Astrocyte of the cerebellum (primary cell): ENCODE data around the gene CSMD2.
A peak's percentile ranks its signal among the peaks of the same experiment; 100 is the strongest.

ENCODE experiments used
- DNase-seq: peaks from one replicate; pipeline ENCODE4 v3.0.0-alpha.2; 2011; ENCODE audit warnings: low read depth
- H3K4me3 ChIP-seq: 2 replicates; pipeline ENCODE4 v1.5.1; 2011; ENCODE audit warnings: mild to moderate bottlenecking, low read depth, low read length, moderate library complexity
- in situ Hi-C: cut with HindIII; loops from 2 replicates; pipeline ENCODE4 v1.10.0; 2017; ENCODE audit warnings: low sequenced_read_pairs
- TF ChIP-seq, protein P1 (sequence below): IDR thresholded peaks from 2 replicates; pipeline ENCODE4 v1.5.1; 2012; ENCODE audit warnings: low read length, low read depth, moderate library complexity, mild to moderate bottlenecking; ENCODE audit errors: missing control alignments

Gene CSMD2

DNA sequence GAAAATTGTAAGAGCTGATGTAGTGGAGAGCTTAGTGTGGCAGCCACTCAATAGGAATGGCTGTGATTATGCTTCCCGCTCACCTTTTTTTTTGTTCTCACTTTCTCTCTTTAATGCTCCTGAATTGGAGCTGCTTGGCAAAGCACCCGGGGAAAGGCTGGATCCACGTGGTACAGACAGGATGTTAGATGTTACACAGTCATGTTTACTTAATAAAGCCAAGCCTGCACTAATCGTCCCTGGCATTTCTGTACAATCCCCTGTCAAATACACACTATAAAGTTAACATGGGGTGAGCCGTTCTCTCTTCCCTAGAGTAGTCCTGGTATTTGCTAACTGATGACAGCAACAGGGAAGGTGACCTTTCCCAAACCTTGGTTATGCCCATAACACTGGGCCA, 504.8 kb downstream of the CSMD2 start:
- H3K4me3 ChIP-seq: no peak overlapping the region
- in situ Hi-C loops: no loop called here
- DNase-seq: no peak
- TF ChIP-seq, protein P1, sequence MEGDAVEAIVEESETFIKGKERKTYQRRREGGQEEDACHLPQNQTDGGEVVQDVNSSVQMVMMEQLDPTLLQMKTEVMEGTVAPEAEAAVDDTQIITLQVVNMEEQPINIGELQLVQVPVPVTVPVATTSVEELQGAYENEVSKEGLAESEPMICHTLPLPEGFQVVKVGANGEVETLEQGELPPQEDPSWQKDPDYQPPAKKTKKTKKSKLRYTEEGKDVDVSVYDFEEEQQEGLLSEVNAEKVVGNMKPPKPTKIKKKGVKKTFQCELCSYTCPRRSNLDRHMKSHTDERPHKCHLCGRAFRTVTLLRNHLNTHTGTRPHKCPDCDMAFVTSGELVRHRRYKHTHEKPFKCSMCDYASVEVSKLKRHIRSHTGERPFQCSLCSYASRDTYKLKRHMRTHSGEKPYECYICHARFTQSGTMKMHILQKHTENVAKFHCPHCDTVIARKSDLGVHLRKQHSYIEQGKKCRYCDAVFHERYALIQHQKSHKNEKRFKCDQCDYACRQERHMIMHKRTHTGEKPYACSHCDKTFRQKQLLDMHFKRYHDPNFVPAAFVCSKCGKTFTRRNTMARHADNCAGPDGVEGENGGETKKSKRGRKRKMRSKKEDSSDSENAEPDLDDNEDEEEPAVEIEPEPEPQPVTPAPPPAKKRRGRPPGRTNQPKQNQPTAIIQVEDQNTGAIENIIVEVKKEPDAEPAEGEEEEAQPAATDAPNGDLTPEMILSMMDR: no peak

DNA sequence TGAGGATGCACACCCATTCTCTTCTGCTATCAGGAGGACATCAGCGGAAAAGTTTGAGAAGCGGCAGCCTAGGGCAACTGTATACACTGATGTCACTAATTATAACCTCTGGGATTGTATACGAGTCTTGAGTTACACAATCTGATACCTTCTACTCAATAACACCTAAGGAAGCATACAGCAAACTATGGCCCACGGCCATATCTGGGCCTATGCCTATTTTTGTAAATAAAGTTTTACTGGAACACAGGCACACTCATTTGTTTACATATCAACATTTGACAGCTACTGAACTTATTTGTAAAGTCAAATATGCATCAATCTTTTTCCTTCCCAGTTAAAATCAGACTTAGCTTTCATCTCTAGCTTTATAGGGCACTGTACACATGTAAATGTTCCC, 505.4 kb downstream of the CSMD2 start:
- H3K4me3 ChIP-seq: no peak overlapping the region
- no peak for DNase-seq
- in situ Hi-C loops: no loop called here
- TF ChIP-seq, protein P1: no peak

DNA sequence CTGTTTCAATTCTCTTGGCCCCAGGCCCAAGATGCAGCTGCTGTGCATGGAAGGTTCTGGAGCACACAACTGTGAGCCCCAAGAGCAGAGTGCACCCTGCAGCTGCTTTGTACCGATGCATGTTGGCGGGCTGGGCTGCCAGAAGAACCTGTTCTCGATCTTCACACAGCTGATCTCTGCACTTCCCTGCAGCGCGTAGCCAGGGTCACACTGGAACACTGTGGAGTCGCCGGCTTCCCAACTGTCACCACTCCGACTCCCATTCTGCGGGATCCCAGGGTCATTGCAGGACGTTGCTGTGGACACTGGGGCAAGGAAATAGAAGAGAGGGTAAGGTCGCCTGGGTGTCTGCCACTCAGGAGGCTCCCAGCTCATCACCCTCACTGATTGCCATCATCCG, 507.2 kb downstream of the CSMD2 start:
- in situ Hi-C loops: no loop called here
- no peak overlapping the region for H3K4me3 ChIP-seq
- TF ChIP-seq, protein P1: no peak
- DNase-seq: no peak

DNA sequence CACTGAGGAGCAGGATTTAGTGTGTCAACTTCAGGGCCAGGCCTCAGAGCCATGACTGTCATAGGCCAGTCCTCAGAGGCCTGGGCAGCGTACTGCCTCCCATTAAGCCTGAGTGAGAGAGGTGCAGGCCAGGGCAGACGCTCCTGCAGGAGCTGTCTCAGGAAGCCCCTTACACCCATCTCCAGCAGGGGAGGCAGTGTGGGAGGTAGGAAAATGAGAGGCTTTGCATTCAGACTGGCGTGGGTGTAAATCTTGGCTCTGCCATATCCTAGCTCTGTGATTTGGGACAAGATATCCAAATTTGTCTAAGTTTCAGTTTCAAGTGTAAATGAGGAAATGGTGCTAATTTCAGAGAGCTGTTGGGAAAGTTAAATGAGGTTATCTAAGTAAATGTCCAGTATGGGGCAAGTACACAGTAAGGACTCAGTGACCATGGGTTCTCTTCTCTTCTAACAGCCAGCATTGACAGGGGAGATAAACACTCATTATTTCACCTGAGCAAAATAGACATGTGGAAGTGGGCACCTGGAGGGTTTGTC, 508.5 kb downstream of the CSMD2 start:
- TF ChIP-seq, protein P1: no peak
- H3K4me3 ChIP-seq: no peak overlapping the region
- in situ Hi-C loops: no loop called here
- no peak for DNase-seq

DNA sequence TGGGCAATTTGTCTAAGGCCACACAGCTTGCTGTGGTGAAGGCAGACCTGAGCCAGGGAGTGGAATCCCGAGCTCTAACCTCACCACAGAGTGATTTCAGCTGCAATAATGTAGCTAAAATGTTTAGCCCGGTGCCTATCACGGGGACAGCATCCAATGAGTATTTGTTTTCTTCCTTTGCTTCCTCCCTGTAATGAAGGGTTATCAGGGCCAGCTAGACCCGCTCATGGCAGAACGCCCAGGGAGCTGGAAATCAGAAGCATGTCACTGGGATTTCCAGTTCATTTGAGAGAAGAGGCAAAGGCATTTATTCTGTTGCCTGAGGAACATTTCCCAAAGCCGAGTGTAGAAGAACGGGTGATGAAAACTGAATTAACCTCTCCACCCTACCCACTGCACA, 509.5 kb downstream of the CSMD2 start:
- TF ChIP-seq, protein P1: no peak
- in situ Hi-C loops: no loop called here

DNA sequence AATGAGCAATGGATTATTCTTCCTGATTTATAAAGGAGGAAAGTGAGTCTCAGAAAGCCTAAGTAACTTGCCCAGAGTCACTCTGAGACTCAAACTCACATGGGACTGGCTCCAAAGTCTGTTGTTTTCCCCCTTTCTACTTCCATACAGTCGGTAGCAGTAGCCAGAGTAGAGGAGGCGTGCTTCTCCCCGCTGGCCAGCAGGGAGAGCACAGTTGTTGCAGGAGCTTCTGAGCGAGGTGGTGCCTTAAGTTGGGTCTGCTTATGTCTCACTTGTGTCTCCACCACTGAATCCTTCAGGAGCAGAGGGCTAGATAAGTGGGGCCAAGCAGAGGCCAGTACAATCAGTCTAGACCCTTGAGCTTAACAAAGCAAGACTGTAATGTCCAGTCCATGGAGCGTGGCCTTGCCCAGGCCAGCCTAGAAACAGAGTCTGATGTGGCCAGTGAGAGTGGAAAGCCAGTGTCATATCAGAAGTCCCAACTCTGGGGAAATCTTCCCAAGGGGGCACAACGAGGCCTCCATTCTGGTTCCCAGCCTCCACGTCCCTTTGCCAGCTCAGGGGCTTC, 510.7 kb downstream of the CSMD2 start:
- no peak overlapping the region for H3K4me3 ChIP-seq
- TF ChIP-seq, protein P1: peak; percentile 79
- peak; percentile 19 for DNase-seq
- in situ Hi-C loops: no loop called here

More for the DNA sequence above, 509.5 kb downstream of the CSMD2 start:
- DNase-seq: no peak
- no peak overlapping the region for H3K4me3 ChIP-seq
